ENCODE results near the gene OGN. TPM values are rescaled to one million over a fixed set of nuclear protein-coding genes. Genes with fewer than 3 reads are reported as not detected.
"Not testable (repeated sequence)": the region's sequence is repeated elsewhere in the genome, so short reads cannot be mapped to it uniquely, and the experiment has no call there.

The OGN gene
- total RNA-seq, 1 donor from 2014 or later: not detected

DNA sequence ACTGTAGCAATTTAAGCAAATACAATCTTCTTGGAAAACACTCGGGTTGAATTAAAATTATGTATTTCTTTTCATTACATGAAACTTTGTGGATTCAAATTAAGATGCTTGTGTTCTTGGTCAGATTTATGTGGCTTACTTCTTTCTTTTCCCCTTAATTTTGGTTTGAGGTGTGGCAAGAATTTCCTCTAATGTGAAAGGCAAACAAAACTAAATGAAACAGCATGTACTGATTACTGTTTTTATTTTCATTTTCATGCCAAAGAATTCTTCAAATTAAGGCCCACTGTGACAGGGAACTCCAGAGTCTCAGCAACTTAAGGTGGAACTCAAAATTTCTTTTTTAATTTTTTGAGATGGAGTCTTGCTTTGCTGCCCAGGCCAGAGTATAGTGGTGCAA, 20.0 kb upstream of the OGN start, which contains the start of gene OMD:
TSS of gene OMD (minus strand) at position 132 of the 400 bp plus-strand sequence. CDS start 6,913 bp downstream, outside the sequence.
- no peaks in the 10 kb centered on the region for H3K27me3 Mint-ChIP-seq (ENCODE audit: insufficient read depth)
- no peak within 1 kb of the TSS for H3K27ac Mint-ChIP-seq
- no peak for DNase-seq (ENCODE audit: low spot score)
- H3K4me3 Mint-ChIP-seq: no peak within 1 kb of the TSS
- no peaks in the 10 kb centered on the region for H3K4me1 Mint-ChIP-seq (ENCODE audit: low read depth)
- intact Hi-C loops (cut with micrococcal nuclease): no loop called here
- H3K9me3 Mint-ChIP-seq: no peaks in the 10 kb centered on the region
- H3K36me3 Mint-ChIP-seq (ENCODE audit: low read depth): no peaks in the 10 kb centered on the region

DNA sequence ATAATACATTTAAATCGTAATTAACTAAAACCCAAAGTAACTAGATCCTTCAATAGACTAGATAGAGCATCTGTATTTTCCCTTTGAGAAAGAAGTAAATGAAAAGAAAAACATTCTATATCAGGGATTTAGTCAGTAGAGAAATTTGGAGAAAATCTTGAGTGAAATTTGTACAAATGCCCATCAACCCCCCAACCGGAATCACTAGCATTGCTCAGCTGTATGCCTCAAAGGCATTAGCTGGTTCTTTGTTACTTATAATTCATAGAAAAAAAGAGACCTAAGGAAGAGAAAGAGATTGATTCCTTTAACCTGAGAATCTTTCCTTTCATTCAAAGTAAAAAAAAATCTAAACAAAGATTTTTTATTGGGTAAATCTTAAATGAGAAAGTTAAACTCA, 19.2 kb upstream of the OGN start:
- Mint-ChIP-seq H3K36me3 (ENCODE audit: low read depth) (no peaks in the 10 kb centered on the region), H3K27me3 (ENCODE audit: insufficient read depth) (no peaks in the 10 kb centered on the region), H3K4me3 (no peak overlapping the region), H3K27ac (no peak overlapping the region), H3K9me3 (no peaks in the 10 kb centered on the region), H3K4me1 (ENCODE audit: low read depth) (no peaks in the 10 kb centered on the region)
- intact Hi-C loops (cut with micrococcal nuclease): no loop called here
- no peak for DNase-seq (ENCODE audit: low spot score)

DNA sequence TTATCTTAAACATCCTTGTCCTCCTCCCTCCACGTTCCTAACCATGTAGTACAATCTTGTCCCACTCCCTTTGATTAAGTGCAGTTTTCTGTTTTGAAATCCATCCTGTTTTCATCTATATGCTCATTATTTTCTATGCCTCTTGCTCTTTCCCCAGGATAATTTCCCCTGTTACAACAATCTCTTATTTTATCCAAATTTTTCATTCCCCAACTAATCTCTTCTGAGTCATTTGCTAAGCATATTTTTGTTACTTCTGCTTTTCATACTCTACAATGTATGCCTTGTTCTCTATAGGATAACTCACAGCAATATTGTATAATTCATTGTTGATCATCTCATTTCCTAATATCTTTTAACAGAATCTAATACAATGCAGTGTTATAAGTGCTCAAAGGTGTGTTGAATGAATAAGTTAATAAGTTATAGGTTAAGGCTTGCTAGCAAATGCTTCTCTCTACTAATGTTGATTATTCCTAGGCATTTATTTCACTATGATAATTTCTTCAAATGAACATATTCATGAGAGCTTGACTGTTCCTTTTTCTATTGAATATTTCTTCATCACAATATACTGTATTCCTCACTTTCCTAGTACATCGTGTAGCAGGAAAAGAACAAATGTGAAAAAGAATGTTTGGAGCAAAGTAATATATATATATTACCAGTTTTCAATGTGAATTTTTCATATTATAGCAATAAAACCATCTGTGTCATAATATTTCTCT, 18.4 kb upstream of the OGN start:
- no peak for DNase-seq (ENCODE audit: low spot score)
- intact Hi-C loops (cut with micrococcal nuclease): no loop called here
- Mint-ChIP-seq H3K36me3 (ENCODE audit: low read depth) (no peaks in the 10 kb centered on the region), H3K27ac (no peak overlapping the region), H3K4me1 (ENCODE audit: low read depth) (no peaks in the 10 kb centered on the region), H3K27me3 (ENCODE audit: insufficient read depth) (no peaks in the 10 kb centered on the region), H3K4me3 (no peak overlapping the region), H3K9me3 (no peaks in the 10 kb centered on the region)

DNA sequence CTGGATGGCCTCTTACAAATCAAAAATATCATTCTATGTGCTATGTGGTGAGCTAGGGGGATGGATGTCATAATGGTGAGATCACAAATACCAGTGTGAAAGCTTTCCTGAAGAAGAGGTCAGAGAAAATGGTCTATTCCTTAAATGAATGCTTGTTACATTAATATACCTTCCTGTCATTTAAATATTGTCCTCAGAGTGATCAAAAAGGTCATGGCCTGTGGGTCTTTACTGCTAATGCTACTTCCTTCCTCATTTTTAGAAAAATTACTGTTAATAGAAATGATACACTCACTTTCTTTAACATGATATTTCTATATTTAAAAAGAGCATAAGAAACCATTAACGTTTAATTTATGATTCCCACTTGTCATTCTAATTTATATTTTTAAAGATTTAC, 10.2 kb upstream of the OGN start:
- Mint-ChIP-seq H3K9me3 (no peaks in the 10 kb centered on the region), H3K27ac (no peak overlapping the region), H3K4me3 (no peak overlapping the region), H3K4me1 (ENCODE audit: low read depth) (no peaks in the 10 kb centered on the region), H3K27me3 (ENCODE audit: insufficient read depth) (no peaks in the 10 kb centered on the region), H3K36me3 (ENCODE audit: low read depth) (no peaks in the 10 kb centered on the region)
- DNase-seq (ENCODE audit: low spot score): no peak
- intact Hi-C loops (cut with micrococcal nuclease): no loop called here

DNA sequence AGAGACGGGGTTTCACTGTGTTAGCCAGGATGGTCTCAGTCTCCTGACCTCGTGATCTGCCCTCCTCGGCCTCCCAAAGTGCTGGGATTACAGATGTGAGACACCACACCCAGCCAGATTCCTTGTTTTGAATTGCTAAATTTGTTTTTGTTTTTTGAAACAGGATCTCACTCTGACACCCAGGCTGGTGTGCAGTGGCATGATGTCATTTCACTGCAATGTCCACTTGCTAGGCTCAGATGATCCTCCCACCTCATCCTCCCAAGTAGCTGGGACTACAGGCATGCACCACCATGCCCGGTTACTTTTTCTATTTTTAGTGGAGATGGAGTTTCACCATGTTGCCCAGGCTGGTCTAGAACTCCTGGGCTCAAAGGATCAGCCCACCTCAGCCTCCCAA, 6.8 kb upstream of the OGN start:
- H3K27me3 Mint-ChIP-seq (ENCODE audit: insufficient read depth); intact Hi-C loops (cut with micrococcal nuclease); H3K27ac Mint-ChIP-seq; H3K36me3 Mint-ChIP-seq (ENCODE audit: low read depth); DNase-seq (ENCODE audit: low spot score); H3K9me3 Mint-ChIP-seq; H3K4me3 Mint-ChIP-seq: not testable (repeated sequence)
- H3K4me1 Mint-ChIP-seq (ENCODE audit: low read depth): peaks cover 13% of the 10 kb centered on the region

DNA sequence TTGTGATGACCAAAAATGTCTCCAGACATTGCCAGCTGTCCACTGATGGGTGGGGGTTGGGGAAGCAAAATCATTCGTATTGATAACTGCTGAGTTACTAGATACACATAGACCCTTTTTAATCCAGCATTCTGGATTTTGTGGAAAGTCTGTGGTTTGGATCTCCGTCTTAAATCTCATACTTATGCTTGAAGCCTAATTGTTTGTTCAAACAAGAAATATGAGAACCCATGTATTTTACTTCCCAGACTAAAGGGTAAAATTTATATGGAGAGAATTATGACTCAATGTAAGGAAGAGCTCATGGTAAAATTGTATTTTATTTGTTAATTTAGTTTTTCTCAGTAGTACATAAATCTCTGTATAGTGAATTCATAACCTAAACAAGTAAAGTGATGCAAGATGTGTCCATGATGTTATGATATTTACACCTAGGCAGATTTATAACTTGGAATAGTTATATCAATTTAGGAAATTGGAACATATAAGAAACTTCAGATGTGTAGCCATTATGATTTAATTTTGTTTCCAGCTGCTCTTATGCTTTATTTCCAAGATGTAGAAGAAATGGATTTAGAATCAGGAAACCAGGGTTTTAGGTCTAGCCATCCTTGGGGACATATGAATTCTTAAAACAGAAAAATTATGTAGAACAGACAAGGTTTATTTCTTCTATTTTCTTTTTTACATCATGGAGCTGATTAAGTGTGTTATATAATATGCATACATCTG, 4.5 kb upstream of the OGN start:
- no peak for DNase-seq (ENCODE audit: low spot score)
- peaks cover 7% of the 10 kb centered on the region for H3K9me3 Mint-ChIP-seq
- peaks cover 27% of the 10 kb centered on the region for H3K4me1 Mint-ChIP-seq (ENCODE audit: low read depth)
- H3K27ac Mint-ChIP-seq: no peak overlapping the region
- intact Hi-C loops (cut with micrococcal nuclease): no loop called here
- no peak overlapping the region for H3K4me3 Mint-ChIP-seq
- H3K36me3 Mint-ChIP-seq (ENCODE audit: low read depth): peaks cover 3% of the 10 kb centered on the region
- H3K27me3 Mint-ChIP-seq (ENCODE audit: insufficient read depth): no peaks in the 10 kb centered on the region

DNA sequence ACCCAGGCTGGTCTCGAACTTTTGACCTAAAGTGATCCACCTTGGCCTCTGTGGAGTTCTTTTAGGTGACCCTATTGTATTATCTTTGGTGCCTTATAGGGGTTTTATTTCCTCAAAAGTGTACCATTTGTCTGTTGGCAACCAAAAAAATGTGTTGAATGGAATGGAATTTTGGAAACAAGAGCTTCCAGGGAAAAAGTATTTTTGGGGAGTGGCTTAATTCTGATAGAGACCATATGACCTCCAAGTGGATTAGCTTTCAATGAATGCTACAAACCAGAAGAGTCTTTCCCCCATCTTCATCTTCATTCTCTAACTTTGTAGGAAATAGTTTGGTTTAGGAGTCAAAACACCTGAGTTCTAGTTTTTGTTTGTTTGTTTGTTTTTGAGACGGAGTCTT, 3.4 kb upstream of the OGN start:
- H3K27ac Mint-ChIP-seq: no peak overlapping the region
- no peaks in the 10 kb centered on the region for H3K27me3 Mint-ChIP-seq (ENCODE audit: insufficient read depth)
- peaks cover 7% of the 10 kb centered on the region for H3K9me3 Mint-ChIP-seq
- DNase-seq (ENCODE audit: low spot score): no peak
- intact Hi-C loops (cut with micrococcal nuclease): no loop called here
- peaks cover 27% of the 10 kb centered on the region for H3K4me1 Mint-ChIP-seq (ENCODE audit: low read depth)
- H3K36me3 Mint-ChIP-seq (ENCODE audit: low read depth): peaks cover 3% of the 10 kb centered on the region
- no peak overlapping the region for H3K4me3 Mint-ChIP-seq

DNA sequence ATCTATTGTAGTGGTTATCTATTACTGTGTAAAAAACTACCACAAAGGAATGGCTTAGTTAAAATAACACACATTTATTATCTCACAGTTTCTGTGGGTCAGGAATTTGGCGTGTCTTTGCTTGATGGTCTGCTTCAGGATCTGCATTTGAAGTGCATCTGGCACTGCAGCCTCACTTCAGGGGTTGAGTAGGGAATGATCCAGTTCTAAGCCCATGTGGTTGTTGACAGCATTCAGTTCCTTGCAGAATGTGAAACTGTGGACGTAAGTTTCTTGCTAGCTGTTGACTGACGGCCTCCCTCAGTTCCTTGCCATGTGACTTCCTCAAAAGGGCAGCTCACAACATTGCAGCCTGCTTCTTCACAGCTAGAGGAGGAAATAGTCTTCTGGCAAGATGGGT, 2.1 kb upstream of the OGN start:
- Mint-ChIP-seq H3K4me1 (ENCODE audit: low read depth) (peaks cover 27% of the 10 kb centered on the region), H3K9me3 (peaks cover 7% of the 10 kb centered on the region), H3K27me3 (ENCODE audit: insufficient read depth) (no peaks in the 10 kb centered on the region), H3K4me3 (peak overlapping the region; percentile 59), H3K36me3 (ENCODE audit: low read depth) (peaks cover 3% of the 10 kb centered on the region), H3K27ac (peak overlapping the region; percentile 86)
- intact Hi-C loops (cut with micrococcal nuclease): no loop called here
- peak; percentile 28 for DNase-seq (ENCODE audit: low spot score)

DNA sequence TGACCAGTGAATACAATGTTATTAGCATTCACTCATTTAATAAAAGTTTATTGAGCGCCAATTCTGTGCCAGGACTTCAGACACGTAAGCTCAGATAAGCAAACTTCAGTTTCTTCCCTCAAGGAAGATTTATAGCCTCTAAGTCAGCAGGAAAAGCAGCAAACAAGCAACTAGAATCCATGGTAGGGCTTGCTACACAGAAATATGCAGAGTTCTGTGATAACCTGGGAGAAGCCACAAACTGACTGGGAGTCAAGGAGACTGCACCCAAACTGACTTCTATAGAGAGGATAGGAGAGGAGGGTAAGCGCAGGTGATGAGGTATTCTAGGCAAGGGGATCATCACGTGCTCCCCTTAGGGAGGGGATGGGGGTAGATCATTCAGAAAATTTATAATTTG, 1.4 kb upstream of the OGN start:
- Mint-ChIP-seq H3K9me3 (peaks cover 7% of the 10 kb centered on the region), H3K4me3 (peak overlapping the region; percentile 47), H3K27me3 (ENCODE audit: insufficient read depth) (no peaks in the 10 kb centered on the region), H3K4me1 (ENCODE audit: low read depth) (peaks cover 27% of the 10 kb centered on the region), H3K27ac (peak overlapping the region; percentile 86), H3K36me3 (ENCODE audit: low read depth) (peaks cover 3% of the 10 kb centered on the region)
- intact Hi-C loops (cut with micrococcal nuclease): no loop called here
- DNase-seq (ENCODE audit: low spot score): no peak

DNA sequence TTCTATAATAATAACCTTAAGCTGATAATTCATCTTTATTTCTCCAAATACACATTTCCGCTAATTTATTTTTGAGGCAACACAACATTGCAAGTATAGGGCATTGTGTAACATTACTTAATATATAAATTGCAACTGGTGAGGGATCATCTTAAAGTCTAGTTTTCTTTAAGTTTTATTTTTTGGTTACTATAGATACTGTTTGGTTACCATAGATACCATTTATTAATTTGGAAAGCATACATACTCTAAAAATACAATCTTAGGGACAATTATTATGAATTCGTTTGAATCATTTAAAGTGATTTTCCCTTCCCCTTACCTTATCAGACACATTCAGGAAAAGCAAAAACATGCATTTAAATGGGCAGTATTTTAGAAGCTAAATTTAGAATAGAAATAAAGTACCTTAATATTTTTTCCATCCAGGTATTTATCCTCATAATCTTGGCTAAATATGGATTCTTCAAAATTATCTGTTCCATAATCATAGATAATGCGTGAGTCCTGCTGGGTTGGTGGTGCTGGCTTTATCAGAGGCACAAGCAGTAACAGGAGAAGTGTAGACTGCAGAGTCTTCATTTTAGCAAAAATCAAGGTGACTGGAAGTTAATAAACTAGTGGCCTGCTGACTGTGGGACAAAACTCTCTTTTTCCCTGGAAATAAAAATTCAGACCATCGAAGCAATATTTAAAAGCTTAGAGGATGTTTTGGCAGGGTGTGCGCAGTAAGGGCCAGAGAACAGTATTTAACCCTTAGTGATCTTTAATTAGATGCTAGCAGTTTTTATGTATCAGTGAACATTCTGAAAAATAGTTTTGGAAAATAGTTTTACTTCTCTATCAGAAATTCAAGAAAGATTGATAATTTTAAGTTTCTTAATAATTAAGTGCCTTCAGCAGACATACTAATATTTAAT, 1.3 kb downstream of the OGN start:
- Mint-ChIP-seq H3K36me3 (ENCODE audit: low read depth) (peaks cover 3% of the 10 kb centered on the region), H3K9me3 (peaks cover 7% of the 10 kb centered on the region), H3K4me3 (no peak overlapping the region), H3K27ac (no peak overlapping the region), H3K27me3 (ENCODE audit: insufficient read depth) (no peaks in the 10 kb centered on the region), H3K4me1 (ENCODE audit: low read depth) (peaks cover 27% of the 10 kb centered on the region)
- DNase-seq (ENCODE audit: low spot score): no peak
- intact Hi-C loops (cut with micrococcal nuclease): no loop called here

DNA sequence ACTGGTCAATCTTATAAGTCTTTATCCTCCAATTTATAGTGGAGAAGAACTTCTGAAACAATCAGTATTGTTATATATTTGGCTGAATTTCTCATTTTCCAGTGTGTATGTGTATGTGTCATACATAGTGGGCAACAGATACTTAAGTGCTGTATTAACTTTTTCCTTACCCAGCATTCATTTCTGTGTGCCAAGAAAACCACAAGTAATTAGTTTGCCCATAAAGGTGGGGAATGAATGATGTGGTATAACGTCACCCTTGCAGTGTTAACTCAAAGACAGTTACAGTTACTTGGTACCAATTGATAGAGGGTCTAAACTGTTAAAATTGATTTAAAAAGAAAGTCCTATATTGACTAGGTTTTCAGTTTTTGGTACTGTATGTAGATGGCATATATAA, 2.0 kb downstream of the OGN start:
- H3K36me3 Mint-ChIP-seq (ENCODE audit: low read depth): peaks cover 3% of the 10 kb centered on the region
- H3K9me3 Mint-ChIP-seq: peaks cover 7% of the 10 kb centered on the region
- peaks cover 26% of the 10 kb centered on the region for H3K4me1 Mint-ChIP-seq (ENCODE audit: low read depth)
- DNase-seq (ENCODE audit: low spot score): no peak
- H3K27ac Mint-ChIP-seq: no peak overlapping the region
- no peak overlapping the region for H3K4me3 Mint-ChIP-seq
- intact Hi-C loops (cut with micrococcal nuclease): no loop called here
- H3K27me3 Mint-ChIP-seq (ENCODE audit: insufficient read depth): no peaks in the 10 kb centered on the region

DNA sequence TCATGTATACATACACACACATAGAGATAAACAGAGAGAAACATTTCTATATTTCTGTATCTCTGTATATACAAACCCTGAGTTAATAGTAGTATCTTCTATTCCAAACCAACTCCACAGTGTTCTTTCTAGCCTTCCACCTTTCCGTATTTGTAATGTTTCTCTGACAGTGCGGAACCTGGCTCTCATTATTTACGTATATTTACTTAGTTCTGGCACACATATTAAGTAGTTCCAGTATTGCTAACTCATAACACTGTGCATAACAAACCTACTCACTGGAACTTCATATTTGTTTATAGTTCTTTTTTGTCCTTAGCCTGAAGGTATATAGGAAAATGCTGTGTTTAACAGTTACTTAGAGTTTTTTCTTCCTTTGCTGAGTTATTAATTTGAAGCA, 6.5 kb downstream of the OGN start:
- DNase-seq (ENCODE audit: low spot score): no peak
- intact Hi-C loops (cut with micrococcal nuclease): no loop called here
- H3K27ac Mint-ChIP-seq: no peak overlapping the region
- no peaks in the 10 kb centered on the region for H3K36me3 Mint-ChIP-seq (ENCODE audit: low read depth)
- no peaks in the 10 kb centered on the region for H3K9me3 Mint-ChIP-seq
- H3K27me3 Mint-ChIP-seq (ENCODE audit: insufficient read depth): no peaks in the 10 kb centered on the region
- H3K4me3 Mint-ChIP-seq: no peak overlapping the region
- H3K4me1 Mint-ChIP-seq (ENCODE audit: low read depth): no peaks in the 10 kb centered on the region

DNA sequence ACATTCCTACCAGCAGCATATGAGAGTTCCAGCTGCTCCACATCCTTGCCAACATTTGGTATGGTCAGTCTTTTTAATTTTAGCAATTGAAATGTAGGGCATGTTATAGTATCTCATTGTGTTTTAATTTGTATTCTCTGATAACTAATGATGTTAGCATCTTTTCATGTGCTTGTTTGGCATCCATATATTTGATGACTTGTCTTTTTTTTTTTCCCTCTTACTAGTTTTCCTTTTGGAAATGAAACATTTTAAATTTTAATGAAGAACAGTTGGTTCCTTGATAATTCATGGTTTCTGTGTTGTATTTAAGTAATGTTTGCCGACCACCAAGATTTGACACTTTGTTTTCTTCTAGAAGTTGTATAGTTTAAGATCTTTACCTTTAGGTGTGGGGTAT, 8.8 kb downstream of the OGN start:
- intact Hi-C loops (cut with micrococcal nuclease): no loop called here
- Mint-ChIP-seq H3K27ac (no peak overlapping the region), H3K9me3 (no peaks in the 10 kb centered on the region), H3K4me3 (no peak overlapping the region), H3K4me1 (ENCODE audit: low read depth) (no peaks in the 10 kb centered on the region), H3K27me3 (ENCODE audit: insufficient read depth) (no peaks in the 10 kb centered on the region), H3K36me3 (ENCODE audit: low read depth) (no peaks in the 10 kb centered on the region)
- DNase-seq (ENCODE audit: low spot score): no peak

Data from activated T-helper 1 cell treated with anti-CD3 and anti-CD28 coated beads, Interleukin-12 subunit alpha, Interleukin-12 subunit beta, Interleukin-2, Interleukin-4 antibody, amounts not matched to agents 30 ng/mL and 10 ng/mL and 1 ng/mL, durations not matched to agents 14 hours and 24 hours and 36 hours (primary cell).